IPS DF 4.7 (cell line): ENCODE results near the gene EFNA5.

Source experiments
- DNase-seq: peaks from one replicate; pipeline ENCODE4 v3.0.0-alpha.2; 2013; ENCODE audit warnings: low spot score; ENCODE audit errors: extremely low read depth

Gene EFNA5

DNA sequence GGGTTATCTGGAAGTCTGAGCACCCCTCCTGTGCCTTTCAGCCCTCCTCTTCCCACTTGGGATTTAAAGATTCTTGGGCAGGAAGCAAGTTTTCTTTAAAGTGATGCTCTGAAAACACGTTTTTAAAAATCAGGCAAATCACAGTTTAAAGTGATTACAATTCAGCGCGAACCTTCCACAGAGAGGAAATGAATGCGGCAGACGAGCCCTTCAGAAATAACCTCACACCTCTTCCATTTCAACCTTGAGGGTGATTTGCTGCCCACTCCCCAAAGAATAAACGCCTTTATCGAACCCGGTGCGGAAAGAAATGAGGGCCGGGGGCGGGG lies 2.3 kb upstream of the EFNA5 start:
- DNase-seq, result no peak

- peak; percentile 94 for DNase-seq
Observed at GRCh38 chr5:107672211-107673038, 1.7 kb upstream of the EFNA5 start.

DNA sequence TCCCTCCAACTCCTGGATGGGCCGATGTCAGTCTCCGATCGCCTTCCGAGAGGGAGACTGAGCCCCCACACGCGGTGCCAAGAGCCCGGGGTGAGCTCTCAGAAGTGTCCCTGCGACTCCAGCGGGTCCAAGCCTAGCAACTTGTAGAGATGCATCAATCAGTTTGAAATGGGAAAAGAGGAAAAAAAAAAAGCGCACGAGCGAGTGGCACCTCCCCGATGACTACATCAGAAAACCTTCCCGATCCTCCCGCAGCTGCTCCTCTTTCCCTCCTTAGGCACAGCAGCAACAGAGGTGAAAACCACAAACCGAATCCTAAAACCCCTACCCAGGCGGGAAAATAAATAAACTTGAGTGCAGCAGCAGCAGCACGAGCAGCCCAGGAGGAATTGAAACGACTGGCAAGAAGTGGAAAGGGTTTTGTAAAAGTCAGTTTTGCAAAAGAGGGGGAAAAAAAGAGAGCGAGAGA lies 1.0 kb upstream of the EFNA5 start:
- no peak for DNase-seq

DNA sequence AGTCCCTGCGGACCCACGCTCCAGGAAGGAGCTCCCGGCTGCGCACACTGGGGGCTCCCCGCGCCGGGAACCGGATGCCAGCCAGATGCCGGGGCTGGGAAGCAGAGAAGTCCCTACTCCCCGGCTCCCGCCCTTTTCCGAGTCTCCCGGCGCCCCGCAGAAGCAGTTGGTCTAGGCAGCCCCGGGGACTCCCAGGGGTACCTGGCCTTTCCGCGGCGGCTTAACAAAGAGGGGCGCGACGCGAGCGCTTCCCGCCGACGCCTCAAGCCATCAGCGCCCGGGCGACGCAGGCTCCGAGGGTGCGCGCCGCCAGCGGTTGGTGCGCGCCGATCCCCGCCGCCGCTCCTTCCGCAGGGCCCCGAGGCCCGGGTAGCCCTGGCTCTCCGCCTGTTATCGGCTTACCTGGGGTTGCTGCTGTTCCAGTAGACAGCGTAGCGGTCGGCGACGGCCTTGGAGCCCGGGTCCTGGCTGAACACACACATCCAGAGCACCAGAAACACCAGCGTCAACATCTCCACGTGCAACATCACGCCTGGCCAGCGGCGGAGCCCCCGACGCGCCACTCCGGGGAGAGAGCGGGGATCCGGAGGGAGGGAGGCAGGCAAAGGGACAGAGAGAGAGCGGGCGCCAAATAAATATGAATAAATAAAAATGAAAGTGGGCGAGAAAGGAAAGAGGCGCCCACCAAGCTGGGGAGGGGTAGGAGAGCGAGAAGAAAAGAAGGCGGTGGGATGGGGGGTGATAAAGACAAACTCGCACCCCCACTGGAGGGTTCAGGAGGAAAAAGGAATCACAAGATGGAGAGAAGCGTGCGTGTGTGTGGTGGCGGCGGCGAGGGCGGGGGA lies 428 bp downstream of the EFNA5 start:
- DNase-seq, result no peak

GRCh38 chr5:107669096-107670031 lies 1.4 kb downstream of the EFNA5 start:
- DNase-seq, result no peak

DNA sequence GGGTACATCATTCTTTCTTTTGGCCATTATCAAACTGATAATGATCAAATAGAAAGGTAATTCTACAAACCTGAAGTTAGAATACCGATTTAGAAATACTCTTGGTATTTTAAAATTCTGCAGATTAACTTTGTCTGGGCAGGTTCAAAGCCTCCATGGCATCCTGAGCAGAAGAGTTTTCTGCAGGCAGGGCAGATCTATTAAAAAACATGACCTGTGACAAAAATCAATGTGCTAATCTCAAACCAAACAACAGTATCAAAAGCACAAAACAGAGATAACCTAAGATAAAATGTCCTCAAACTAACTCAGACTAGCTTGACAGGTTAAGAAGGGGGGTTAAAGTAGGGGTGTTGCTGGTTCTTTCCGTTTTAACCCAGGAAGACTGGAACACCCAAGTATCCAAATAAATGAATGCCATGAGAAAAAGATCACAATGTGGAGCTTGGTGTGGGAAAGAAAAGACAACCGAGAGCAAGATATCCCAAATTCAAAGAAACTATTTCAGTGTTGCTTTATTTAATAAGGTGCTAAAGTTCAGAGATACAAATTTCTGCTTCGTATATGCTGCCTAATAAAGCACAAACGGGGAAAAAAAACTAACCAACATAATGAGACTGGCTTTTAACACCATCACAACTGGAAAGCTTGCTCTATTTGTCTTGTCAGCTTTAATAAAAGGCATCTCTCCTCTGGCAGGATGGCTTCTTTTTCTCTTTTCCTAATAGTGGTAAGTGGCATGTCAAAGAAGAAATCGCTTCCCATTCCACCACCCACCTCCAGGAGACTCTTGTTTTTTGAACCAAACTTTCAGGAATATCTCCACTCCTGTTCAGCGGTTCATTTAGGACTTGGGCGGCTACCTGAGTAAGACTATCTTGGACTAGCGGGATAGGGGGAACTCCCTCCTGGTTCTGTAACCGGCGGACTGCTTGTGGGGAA lies 2.3 kb downstream of the EFNA5 start:
- DNase-seq, result no peak

DNA sequence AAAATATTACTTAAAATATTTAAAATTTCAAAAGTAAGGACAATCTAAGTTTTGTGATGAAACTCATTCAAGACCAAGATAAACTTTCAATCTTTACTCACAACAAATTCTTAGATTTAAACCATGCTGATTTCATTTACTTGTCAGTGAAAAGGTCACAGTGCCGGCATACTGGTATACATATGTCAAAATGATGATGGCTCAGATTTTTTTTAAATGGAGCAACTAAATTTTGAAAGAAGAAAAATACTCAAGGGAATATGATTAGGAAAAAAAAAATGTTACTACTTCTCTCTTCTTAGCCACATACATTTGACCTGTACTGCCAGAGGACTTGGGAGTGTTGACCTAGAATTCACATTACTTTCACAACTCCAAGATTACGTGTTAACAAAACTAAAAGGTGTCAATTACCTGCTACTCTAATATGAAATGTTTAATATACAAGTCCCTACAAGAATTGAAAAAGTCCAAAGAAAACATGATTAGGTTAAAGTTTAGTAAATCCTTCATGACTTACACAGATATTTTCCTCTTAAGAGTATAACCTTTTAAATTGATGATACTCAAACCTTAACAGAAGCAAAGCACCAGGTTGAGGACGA lies 4.6 kb downstream of the EFNA5 start:
- DNase-seq, result no peak

GRCh38 chr5:107665036-107665570 lies 5.6 kb downstream of the EFNA5 start:
- no peak for DNase-seq

- no peak for DNase-seq
Observed at GRCh38 chr5:107663697-107664096, 7.0 kb downstream of the EFNA5 start.

DNA sequence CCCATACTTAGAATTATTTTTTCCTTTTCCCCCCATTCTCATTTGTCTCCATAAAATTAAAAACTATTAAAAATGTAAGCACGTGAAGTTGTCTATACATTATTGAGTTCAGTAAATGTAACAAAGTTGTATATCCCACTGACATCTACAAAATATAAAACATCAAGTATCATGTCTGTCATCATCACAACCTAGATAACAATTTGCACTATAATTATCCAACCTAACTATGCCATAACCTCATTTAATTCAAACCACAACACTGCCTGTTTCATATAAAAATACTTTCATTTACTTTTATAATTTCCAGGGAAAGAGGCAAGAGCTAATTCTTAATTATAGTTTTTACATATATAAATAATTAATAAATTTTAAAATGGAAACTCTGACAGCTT lies 9.1 kb downstream of the EFNA5 start:
- DNase-seq, result no peak

DNA sequence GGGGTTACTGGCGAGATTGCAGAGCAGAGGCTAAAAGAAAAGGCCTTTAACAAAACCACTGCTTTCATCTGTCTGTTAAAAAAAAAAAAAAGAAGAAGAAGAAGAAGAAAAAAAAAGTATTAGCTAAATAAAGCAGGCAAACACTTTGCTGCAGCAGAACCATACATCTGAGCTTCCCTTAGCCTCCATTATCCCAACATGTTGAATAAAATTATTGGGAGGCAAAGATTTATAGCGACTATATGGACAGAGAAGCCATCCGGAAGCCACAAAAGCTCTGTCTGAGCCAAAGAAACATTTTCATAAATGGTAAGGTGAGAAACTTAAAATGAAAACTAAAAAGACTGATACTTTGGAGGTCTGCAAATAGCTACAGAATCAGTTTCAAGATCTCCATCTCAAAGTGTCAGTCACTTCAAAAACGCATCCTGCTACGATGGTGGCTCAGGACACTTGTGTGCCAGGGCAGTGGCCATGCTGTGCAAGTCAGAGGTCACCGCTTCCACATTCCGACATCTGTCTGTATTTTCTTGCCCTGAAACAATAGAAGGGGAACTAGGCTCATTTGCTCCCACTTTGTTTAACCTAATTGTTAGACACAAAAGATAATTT lies 9.6 kb downstream of the EFNA5 start:
- DNase-seq, result no peak

- DNase-seq, result no peak
Observed at GRCh38 chr5:107658528-107658927, 12.2 kb downstream of the EFNA5 start.

DNA sequence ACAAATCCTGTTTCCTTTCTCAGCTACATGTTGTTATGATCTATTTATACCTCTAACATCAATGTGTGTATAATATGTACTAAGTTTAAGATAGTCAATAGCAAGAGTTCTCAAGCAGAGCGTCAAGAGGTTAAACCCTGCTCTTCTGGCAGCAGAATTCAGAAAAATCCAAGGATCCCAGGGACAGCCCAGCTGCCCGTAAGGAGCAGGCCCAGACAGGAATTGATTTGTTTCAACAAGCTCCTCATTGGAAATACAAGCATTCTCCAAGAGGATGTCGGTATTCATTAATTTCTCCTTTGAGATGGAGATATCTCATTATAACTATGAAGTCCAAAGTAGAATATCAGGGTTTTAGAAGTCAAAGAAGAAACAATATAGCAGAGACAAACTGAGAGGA lies 14.9 kb downstream of the EFNA5 start:
- no peak for DNase-seq

DNA sequence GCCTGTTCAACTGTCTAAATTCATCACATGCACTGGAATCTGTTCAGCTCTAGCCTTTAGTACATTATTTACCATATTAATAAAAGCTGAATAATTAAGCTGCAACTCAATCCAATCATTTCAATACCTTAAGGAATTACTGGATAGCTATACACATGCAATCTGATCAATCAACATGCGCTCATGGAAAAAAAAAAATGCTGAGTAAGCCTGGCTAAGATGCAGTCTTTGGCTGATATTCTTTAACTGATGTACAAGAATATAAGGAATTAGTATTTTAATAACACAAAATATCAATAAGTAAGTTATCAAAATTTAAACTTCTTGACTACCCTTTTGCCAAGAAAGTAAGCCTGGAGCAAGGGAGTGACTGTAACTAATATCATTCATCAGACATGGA lies 15.9 kb downstream of the EFNA5 start:
- no peak for DNase-seq

DNA sequence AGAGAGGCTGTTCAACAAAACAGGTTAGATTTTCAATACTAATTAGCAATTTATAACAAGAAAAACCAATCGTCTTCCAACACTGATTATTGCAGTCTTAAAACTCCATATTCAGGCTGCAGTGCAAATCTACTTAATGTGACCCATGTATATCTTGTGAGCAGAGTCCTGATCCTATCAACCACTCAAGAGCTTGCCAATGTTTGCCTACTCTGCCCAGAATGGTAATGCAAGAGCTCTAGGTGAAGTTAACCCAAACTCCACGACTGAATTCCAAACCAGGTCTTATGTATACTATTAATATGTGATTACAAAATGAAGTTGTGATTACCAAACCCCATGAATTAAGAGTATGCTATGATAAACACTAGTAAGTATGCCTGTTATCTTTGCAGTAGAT lies 17.1 kb downstream of the EFNA5 start:
- no peak for DNase-seq

DNA sequence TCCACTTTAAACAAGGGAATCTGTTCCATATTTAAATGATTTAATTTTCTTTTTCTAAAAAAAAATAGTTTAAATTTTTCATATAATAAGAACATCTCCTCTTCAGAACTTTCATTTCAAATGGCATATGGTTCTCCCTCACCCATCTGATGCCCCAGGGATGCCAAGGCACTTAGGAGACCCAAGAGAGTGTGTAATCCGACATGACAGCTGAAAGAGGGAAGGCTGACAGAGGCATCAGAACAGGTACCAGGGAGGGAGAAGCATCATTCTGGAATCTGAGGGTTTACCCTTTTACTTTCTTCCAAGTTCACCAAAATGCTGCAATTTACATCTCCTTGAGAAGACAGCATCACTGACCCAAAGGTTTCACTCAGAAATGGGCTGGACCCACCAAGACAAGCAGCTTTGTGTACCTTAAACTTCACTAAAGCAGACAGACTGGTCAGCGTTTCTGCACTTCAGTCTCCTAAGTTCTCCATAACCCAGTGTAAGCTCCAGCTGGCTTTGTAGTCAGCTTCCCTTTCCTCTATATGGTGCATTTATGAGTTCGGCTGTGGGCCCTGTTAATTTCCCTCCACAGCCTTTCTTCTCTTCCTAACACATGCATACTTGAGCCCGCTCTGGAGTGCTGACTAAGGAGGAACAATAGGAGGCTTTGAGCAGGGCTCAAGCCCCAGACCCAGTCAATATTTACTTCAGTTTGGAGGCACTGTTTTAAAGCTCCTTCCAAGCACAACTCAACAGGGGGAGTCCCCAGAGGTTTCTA lies 17.7 kb downstream of the EFNA5 start:
- DNase-seq, result no peak

DNA sequence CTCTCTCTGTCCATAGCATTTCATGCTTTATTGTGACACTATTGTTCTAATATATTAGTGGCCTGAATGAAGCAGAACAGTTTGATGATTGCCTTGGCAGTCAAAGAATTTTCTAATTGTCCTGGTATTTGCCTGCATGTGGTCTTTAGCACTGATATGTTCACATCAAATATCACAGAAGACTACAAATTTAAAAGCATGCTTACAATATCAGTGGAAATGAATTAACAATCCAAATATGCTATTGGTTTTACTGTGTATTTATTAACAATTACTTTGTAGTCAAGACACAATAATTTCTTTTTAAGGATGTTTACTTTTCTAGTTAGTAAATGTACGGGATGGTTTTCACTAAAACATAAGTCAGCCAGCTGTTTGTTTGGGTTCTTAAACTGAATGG lies 18.3 kb downstream of the EFNA5 start:
- DNase-seq, result no peak

GRCh38 chr5:107651325-107651724 lies 19.4 kb downstream of the EFNA5 start:
- no peak for DNase-seq

DNA sequence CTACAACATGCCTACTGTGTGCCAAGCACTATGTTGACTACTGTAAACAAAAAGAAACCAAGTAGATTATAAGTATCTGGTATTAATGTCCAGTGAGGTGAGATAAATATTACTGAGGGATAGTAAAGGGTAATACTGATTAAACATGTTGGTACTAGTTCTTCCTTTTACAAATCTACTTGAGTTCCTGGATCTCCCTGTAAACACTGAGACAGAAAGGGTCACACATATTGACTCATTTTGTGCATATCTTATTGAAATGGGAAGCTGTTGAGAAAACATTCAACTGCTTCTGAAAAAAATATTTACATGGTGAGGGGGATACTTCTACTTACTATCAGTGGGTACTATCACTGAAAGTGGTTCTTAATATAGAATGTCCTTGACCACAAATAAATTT lies 24.3 kb downstream of the EFNA5 start:
- DNase-seq, result no peak
